HUES48 (cell line): ENCODE data around the gene PRKAG2.

Experiments
- H3K27ac ChIP-seq: one replicate; pipeline ENCODE4 v1.7.0; 2013; ENCODE audit warnings: low read depth, low read length, inconsistent platforms
- H3K27me3 ChIP-seq: 2 replicates; pipeline ENCODE4 v1.6.1; 2013; ENCODE audit warnings: mild to moderate bottlenecking, low read length; ENCODE audit not compliant: control insufficient read depth, insufficient read depth
- H3K36me3 ChIP-seq: 2 replicates; pipeline ENCODE4 v1.6.1; 2013; ENCODE audit warnings: low read length; ENCODE audit not compliant: control insufficient read depth, insufficient read depth
- H3K4me1 ChIP-seq: 2 replicates; pipeline ENCODE4 v1.6.1; 2013; ENCODE audit warnings: mild to moderate bottlenecking, low read length; ENCODE audit not compliant: control insufficient read depth, insufficient read depth
- H3K4me3 ChIP-seq: 2 replicates; pipeline ENCODE4 v1.5.1; 2013; ENCODE audit warnings: mild to moderate bottlenecking, low read depth, low read length
- H3K9ac ChIP-seq: 2 replicates; pipeline ENCODE4 v1.6.1; 2013; ENCODE audit warnings: mild to moderate bottlenecking, low read depth, low read length, moderate library complexity
- H3K9me3 ChIP-seq: 2 replicates; pipeline ENCODE4 v1.6.1; 2013; ENCODE audit warnings: low read length; ENCODE audit not compliant: control insufficient read depth, insufficient read depth

The PRKAG2 gene

DNA sequence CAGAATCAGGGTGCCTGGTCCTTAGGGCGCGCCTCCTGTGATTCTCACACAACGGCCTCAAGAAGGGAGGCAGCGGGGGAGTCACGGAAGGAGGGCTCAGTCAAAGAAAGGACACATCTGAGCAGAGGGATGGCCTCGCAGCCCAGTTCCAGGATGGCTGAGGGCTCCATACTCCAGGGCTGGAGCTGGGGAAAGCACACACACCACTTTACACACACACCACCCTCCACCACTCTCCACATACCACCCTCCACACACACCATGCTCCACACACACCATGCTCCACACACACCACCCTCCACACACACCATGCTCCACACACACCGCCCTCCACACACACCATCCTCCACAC lies 22.2 kb downstream of the PRKAG2 start:
- Histone ChIP-seq H3K4me1 (no peaks in the 10 kb centered on the region), H3K9ac (no peak overlapping the region), H3K9me3 (no peaks in the 10 kb centered on the region), H3K27me3 (no peaks in the 10 kb centered on the region), H3K4me3 (no peak overlapping the region), H3K36me3 (no peaks in the 10 kb centered on the region), H3K27ac (no peak overlapping the region)

DNA sequence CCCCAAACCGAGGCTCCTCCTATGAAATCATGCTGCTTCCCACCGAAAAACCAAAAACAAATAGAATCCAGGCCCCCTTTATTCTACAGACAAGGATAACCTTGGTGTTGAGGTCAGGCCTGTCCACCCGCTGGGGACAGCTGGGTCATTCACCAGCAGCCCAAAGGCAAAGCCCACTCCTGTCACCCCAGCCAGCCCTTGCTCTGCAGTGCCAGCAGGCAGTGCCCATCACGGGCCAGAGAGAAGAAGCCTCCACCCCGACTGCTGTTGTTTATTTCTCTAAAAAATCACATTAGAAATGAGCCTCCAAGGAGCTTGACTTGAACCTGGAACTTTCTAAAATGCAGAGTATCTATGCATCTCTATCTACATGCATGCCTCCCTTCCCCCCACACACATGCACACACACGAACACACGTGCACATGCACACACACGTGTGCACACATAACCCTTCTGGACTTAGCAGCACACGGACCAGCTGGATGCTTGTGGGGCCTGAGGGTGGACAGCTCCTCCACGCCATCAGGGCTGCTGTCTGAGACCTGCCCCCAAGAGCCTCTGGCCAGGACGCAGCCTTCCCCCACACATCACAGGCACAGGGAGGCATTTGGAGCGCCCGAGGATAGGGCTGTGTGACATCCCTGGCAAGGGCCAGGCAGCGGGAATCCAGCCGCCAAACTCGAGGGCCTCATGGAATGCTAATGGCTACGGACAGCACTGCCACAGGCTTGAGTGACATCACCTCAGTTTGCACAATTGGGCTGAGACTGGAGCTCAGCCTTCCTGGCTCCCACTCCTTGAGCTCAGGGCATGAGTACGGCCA lies 22.8 kb downstream of the PRKAG2 start:
- H3K36me3 ChIP-seq: no peaks in the 10 kb centered on the region
- H3K27ac ChIP-seq: no peak overlapping the region
- no peak overlapping the region for H3K4me3 ChIP-seq
- no peak overlapping the region for H3K9ac ChIP-seq
- no peaks in the 10 kb centered on the region for H3K9me3 ChIP-seq
- no peaks in the 10 kb centered on the region for H3K27me3 ChIP-seq
- no peaks in the 10 kb centered on the region for H3K4me1 ChIP-seq

GRCh38 chr7:151852486-151853396 lies 24.2 kb downstream of the PRKAG2 start:
- Histone ChIP-seq H3K4me3 (no peak overlapping the region), H3K9ac (no peak overlapping the region), H3K9me3 (no peaks in the 10 kb centered on the region), H3K4me1 (no peaks in the 10 kb centered on the region), H3K27me3 (no peaks in the 10 kb centered on the region), H3K27ac (no peak overlapping the region), H3K36me3 (no peaks in the 10 kb centered on the region)

GRCh38 chr7:151851782-151852181 lies 25.1 kb downstream of the PRKAG2 start:
- no peaks in the 10 kb centered on the region for H3K27me3 ChIP-seq
- no peak overlapping the region for H3K4me3 ChIP-seq
- no peaks in the 10 kb centered on the region for H3K4me1 ChIP-seq
- H3K27ac ChIP-seq: no peak overlapping the region
- no peaks in the 10 kb centered on the region for H3K36me3 ChIP-seq
- H3K9me3 ChIP-seq: no peaks in the 10 kb centered on the region
- H3K9ac ChIP-seq: no peak overlapping the region

- Histone ChIP-seq H3K27ac (no peak overlapping the region), H3K36me3 (no peaks in the 10 kb centered on the region), H3K27me3 (no peaks in the 10 kb centered on the region), H3K9me3 (no peaks in the 10 kb centered on the region), H3K4me1 (no peaks in the 10 kb centered on the region), H3K9ac (no peak overlapping the region), H3K4me3 (no peak overlapping the region)
Measured at GRCh38 chr7:151851145-151851751, 25.7 kb downstream of the PRKAG2 start.

GRCh38 chr7:151850491-151851124 lies 26.3 kb downstream of the PRKAG2 start:
- Histone ChIP-seq H3K9ac (no peak overlapping the region), H3K4me3 (no peak overlapping the region), H3K36me3 (no peaks in the 10 kb centered on the region), H3K9me3 (no peaks in the 10 kb centered on the region), H3K4me1 (no peaks in the 10 kb centered on the region), H3K27ac (no peak overlapping the region), H3K27me3 (no peaks in the 10 kb centered on the region)

DNA sequence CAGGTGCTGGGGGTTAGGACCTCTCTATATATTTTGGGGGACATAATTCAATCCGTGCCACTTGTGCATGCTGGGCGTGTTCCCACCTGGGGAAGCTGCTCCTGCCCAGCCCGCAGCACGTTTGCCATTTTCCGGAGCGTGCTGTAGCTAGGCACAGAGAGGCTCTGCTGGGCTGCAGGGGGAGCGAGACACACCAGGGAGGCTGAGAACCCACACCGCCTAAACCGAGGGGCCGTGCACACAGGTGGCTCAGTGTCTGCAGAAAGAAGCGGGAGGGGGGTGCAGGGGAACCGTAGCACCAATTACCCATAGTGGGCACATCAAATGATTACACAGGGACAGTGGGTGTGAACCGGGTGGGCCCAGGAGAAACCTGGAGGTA lies 27.0 kb downstream of the PRKAG2 start:
- H3K9ac ChIP-seq: no peak overlapping the region

GRCh38 chr7:151849008-151849878 lies 27.7 kb downstream of the PRKAG2 start:
- H3K9ac ChIP-seq: no peak overlapping the region
- H3K4me1 ChIP-seq: no peaks in the 10 kb centered on the region
- H3K36me3 ChIP-seq: no peaks in the 10 kb centered on the region
- H3K9me3 ChIP-seq: no peaks in the 10 kb centered on the region
- no peak overlapping the region for H3K27ac ChIP-seq
- no peaks in the 10 kb centered on the region for H3K27me3 ChIP-seq
- no peak overlapping the region for H3K4me3 ChIP-seq

More for the DNA sequence above, 27.0 kb downstream of the PRKAG2 start:
- no peaks in the 10 kb centered on the region for H3K36me3 ChIP-seq
- no peak overlapping the region for H3K4me3 ChIP-seq
- H3K27ac ChIP-seq: no peak overlapping the region
- no peaks in the 10 kb centered on the region for H3K9me3 ChIP-seq
- no peaks in the 10 kb centered on the region for H3K4me1 ChIP-seq
- no peaks in the 10 kb centered on the region for H3K27me3 ChIP-seq

- H3K27me3 ChIP-seq: no peaks in the 10 kb centered on the region
- H3K9me3 ChIP-seq: no peaks in the 10 kb centered on the region
- H3K4me1 ChIP-seq: no peaks in the 10 kb centered on the region
- no peak overlapping the region for H3K9ac ChIP-seq
- H3K4me3 ChIP-seq: no peak overlapping the region
- no peaks in the 10 kb centered on the region for H3K36me3 ChIP-seq
- H3K27ac ChIP-seq: no peak overlapping the region
Measured at GRCh38 chr7:151847681-151848081, 29.2 kb downstream of the PRKAG2 start.

GRCh38 chr7:151847136-151847535 lies 29.8 kb downstream of the PRKAG2 start:
- Histone ChIP-seq H3K4me3 (no peak overlapping the region), H3K4me1 (no peaks in the 10 kb centered on the region), H3K27me3 (no peaks in the 10 kb centered on the region), H3K36me3 (no peaks in the 10 kb centered on the region), H3K27ac (no peak overlapping the region), H3K9me3 (no peaks in the 10 kb centered on the region), H3K9ac (no peak overlapping the region)
